ENCODE data around the gene RPL23. TPM values are rescaled to one million over a fixed set of nuclear protein-coding genes. Genes with fewer than 3 reads are reported as not detected.

The RPL23 gene
- total and polyA plus RNA-seq, 9 of the 15 experiments (the other 6 are each of a cell fraction or from before 2014, with no cell fraction given), result 1,745 to 3,667 (median 3,096) TPM

DNA sequence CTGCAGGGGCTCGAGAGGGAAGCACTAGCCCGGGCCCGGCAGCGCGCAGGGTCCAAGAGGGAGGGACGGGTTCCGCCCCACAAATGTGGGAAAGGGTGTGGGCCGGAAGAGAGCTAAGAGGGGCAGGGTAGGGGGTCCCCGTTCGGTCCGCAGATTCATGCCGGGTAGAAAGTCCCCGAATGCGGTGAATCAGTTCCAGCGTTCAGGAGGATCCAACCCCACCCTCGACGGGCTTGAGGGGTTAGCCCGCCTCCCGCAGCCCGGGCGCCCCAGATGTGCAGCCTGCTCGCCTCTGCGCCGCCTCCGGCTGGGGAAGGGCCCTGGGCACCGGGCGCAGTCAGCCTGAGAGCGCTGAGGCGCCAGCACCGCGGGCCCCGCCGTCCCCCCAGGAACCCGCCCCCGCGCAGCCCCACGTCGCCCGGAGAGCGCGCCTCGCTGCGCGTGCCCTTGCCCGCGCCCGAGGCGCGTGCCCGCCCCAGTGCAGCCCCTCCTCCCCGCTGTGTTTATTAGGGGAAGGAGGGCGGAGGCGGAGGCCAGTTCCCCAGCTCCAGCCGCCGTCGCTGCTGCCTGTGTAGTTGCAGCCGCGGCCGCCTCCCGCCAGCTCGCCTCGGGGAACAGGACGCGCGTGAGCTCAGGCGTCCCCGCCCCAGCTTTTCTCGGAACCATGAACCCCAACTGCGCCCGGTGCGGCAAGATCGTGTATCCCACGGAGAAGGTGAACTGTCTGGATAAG is 16.2 kb upstream of the RPL23 start, which contains the start of gene LASP1 (continued):
- no peak; the same call in 1 of the 2 replicates for TF ChIP-seq MYC (IDR thresholded peaks at IDR 0.05; ENCODE audit: low read depth, low read length)
- TF ChIP-seq MYC (CRISPR knock-in tag; IDR thresholded peaks at IDR 0.05; ENCODE audit: borderline replicate concordance, low read depth), result no peak
- TF ChIP-seq, protein P1, sequence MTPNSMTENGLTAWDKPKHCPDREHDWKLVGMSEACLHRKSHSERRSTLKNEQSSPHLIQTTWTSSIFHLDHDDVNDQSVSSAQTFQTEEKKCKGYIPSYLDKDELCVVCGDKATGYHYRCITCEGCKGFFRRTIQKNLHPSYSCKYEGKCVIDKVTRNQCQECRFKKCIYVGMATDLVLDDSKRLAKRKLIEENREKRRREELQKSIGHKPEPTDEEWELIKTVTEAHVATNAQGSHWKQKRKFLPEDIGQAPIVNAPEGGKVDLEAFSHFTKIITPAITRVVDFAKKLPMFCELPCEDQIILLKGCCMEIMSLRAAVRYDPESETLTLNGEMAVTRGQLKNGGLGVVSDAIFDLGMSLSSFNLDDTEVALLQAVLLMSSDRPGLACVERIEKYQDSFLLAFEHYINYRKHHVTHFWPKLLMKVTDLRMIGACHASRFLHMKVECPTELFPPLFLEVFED (CRISPR knock-in tag; conservative IDR thresholded peaks at IDR 0.05), result no peak
- TF ChIP-seq CCAR2 (IDR thresholded peaks at IDR 0.05; ENCODE audit: low read depth, low read length), result no peak
- TF ChIP-seq, protein P2, sequence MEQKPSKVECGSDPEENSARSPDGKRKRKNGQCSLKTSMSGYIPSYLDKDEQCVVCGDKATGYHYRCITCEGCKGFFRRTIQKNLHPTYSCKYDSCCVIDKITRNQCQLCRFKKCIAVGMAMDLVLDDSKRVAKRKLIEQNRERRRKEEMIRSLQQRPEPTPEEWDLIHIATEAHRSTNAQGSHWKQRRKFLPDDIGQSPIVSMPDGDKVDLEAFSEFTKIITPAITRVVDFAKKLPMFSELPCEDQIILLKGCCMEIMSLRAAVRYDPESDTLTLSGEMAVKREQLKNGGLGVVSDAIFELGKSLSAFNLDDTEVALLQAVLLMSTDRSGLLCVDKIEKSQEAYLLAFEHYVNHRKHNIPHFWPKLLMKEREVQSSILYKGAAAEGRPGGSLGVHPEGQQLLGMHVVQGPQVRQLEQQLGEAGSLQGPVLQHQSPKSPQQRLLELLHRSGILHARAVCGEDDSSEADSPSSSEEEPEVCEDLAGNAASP (IDR thresholded peaks at IDR 0.05), result no peak
- TF ChIP-seq RFX1 (IDR thresholded peaks at IDR 0.05), result no peak
- TF ChIP-seq, protein P3, sequence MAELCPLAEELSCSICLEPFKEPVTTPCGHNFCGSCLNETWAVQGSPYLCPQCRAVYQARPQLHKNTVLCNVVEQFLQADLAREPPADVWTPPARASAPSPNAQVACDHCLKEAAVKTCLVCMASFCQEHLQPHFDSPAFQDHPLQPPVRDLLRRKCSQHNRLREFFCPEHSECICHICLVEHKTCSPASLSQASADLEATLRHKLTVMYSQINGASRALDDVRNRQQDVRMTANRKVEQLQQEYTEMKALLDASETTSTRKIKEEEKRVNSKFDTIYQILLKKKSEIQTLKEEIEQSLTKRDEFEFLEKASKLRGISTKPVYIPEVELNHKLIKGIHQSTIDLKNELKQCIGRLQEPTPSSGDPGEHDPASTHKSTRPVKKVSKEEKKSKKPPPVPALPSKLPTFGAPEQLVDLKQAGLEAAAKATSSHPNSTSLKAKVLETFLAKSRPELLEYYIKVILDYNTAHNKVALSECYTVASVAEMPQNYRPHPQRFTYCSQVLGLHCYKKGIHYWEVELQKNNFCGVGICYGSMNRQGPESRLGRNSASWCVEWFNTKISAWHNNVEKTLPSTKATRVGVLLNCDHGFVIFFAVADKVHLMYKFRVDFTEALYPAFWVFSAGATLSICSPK (IDR thresholded peaks at IDR 0.05; ENCODE audit: borderline replicate concordance), result no peak
- no peak for TF ChIP-seq HOXB6 (CRISPR knock-in tag; IDR thresholded peaks at IDR 0.05; ENCODE audit: borderline replicate concordance)
- no peak for TF ChIP-seq RBM17 (IDR thresholded peaks at IDR 0.05; ENCODE audit: borderline replicate concordance, low read depth, low read length)
- TF ChIP-seq HCFC1 (IDR thresholded peaks at IDR 0.05; ENCODE audit: low read depth, low read length), result no peak; the same call in 1 of the 2 replicates
- TF ChIP-seq RBM22 (IDR thresholded peaks at IDR 0.05; ENCODE audit: low read depth, low read length, poor library complexity, severe bottlenecking), result peak; percentile 51
- TF ChIP-seq STAT5A (IDR thresholded peaks at IDR 0.05; ENCODE audit: borderline replicate concordance, low read length), result no peak
- TF ChIP-seq PRMT5 (CRISPR knock-in tag; IDR thresholded peaks at IDR 0.05), result no peak
- TF ChIP-seq TARDBP (IDR thresholded peaks at IDR 0.05), result no peak
- TF ChIP-seq SLC30A9 (CRISPR knock-in tag; IDR thresholded peaks at IDR 0.05), result no peak
- no peak for TF ChIP-seq KAT7 (CRISPR knock-in tag; IDR thresholded peaks at IDR 0.05; ENCODE audit: borderline replicate concordance)
- TF ChIP-seq, protein P4, sequence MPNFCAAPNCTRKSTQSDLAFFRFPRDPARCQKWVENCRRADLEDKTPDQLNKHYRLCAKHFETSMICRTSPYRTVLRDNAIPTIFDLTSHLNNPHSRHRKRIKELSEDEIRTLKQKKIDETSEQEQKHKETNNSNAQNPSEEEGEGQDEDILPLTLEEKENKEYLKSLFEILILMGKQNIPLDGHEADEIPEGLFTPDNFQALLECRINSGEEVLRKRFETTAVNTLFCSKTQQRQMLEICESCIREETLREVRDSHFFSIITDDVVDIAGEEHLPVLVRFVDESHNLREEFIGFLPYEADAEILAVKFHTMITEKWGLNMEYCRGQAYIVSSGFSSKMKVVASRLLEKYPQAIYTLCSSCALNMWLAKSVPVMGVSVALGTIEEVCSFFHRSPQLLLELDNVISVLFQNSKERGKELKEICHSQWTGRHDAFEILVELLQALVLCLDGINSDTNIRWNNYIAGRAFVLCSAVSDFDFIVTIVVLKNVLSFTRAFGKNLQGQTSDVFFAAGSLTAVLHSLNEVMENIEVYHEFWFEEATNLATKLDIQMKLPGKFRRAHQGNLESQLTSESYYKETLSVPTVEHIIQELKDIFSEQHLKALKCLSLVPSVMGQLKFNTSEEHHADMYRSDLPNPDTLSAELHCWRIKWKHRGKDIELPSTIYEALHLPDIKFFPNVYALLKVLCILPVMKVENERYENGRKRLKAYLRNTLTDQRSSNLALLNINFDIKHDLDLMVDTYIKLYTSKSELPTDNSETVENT (CRISPR knock-in tag; IDR thresholded peaks at IDR 0.05), result no peak
- TF ChIP-seq PHF21A (IDR thresholded peaks at IDR 0.05; ENCODE audit: borderline replicate concordance, low read depth), result no peak
- no peak for TF ChIP-seq MTF1 (CRISPR knock-in tag; IDR thresholded peaks at IDR 0.05; ENCODE audit: borderline replicate concordance)
- TF ChIP-seq ZNF445 (CRISPR knock-in tag; IDR thresholded peaks at IDR 0.05; ENCODE audit: low read depth), result no peak
- TF ChIP-seq ZNF134 (CRISPR knock-in tag; conservative IDR thresholded peaks at IDR 0.05), result no peak
- no peak for TF ChIP-seq NR4A1 (CRISPR knock-in tag; IDR thresholded peaks at IDR 0.05)
- peak; percentile 62; the same call in 1 of the 2 replicates for TF ChIP-seq NR4A1 (tag; IDR thresholded peaks at IDR 0.05)
